OCI-LY3 (cell line): ENCODE results near the gene LGALS7B.

ENCODE experiments used
- H2AFZ ChIP-seq: fragments of 200-600, 300-600 bp; shearing (Covaris generic); 2 replicates; pipeline ENCODE4 v1.6.0; 2014; ENCODE audit warnings: antibody characterized with exemption, low read depth, low read length
- H3K27ac ChIP-seq: fragments of 200-600, 300-600 bp; sonication (generic); 2 replicates; pipeline ENCODE4 v1.5.1; 2014; ENCODE audit warnings: mild to moderate bottlenecking, low read length, moderate library complexity, mixed read lengths
- H3K27me3 ChIP-seq: fragments of 200-600, 300-600 bp; sonication (generic); 2 replicates; pipeline ENCODE4 v1.6.1; 2014; ENCODE audit warnings: low read depth, low read length, mixed read lengths
- H3K36me3 ChIP-seq: fragments of 200-600, 300-600 bp; sonication (generic); replicated peaks from 2 replicates; pipeline ENCODE3; 2014; ENCODE audit warnings: low read depth, low read length, mixed read lengths
- H3K4me1 ChIP-seq: fragments of 300-600, 200-600 bp; sonication (generic); 2 replicates; pipeline ENCODE4 v1.6.1; 2014; ENCODE audit warnings: low read length, mixed read lengths
- H3K4me2 ChIP-seq: fragments of 200-600, 300-600 bp; sonication (generic); 2 replicates; pipeline ENCODE4 v1.6.1; 2014; ENCODE audit warnings: low read length, mixed read lengths
- H3K4me3 ChIP-seq: fragments of 300-600, 200-600 bp; sonication (generic); 2 replicates; pipeline ENCODE4 v1.5.1; 2014; ENCODE audit warnings: antibody characterized with exemption, mild to moderate bottlenecking, low read length, moderate library complexity
- H3K79me2 ChIP-seq: fragments of 300-600, 200-600 bp; shearing (Covaris generic); 2 replicates; pipeline ENCODE4 v1.6.1; 2014; ENCODE audit warnings: mild to moderate bottlenecking, low read length, mixed read lengths
- H3K9ac ChIP-seq: fragments of 300-600, 200-600 bp; shearing (Covaris generic); 2 replicates; pipeline ENCODE4 v1.6.0; 2014; ENCODE audit warnings: mild to moderate bottlenecking, low read length, moderate library complexity
- H3K9me3 ChIP-seq: fragments of 200-600, 300-600 bp; shearing (Covaris generic); 2 replicates; pipeline ENCODE4 v1.6.1; 2014; ENCODE audit warnings: low read length, mixed read lengths; ENCODE audit not compliant: insufficient read depth
- H4K20me1 ChIP-seq: fragments of 200-600, 300-600 bp; sonication (generic); 2 replicates; pipeline ENCODE4 v1.6.1; 2016; ENCODE audit warnings: low read length, mixed read lengths; ENCODE audit not compliant: insufficient read depth
- EZH2phosphoT487 ChIP-seq: fragments of 200-600 bp; shearing (Covaris generic); IDR thresholded peaks from 2 replicates; pipeline ENCODE4 v1.6.1; 2018; ENCODE audit warnings: antibody characterized with exemption, mixed run types, low read depth
- TF ChIP-seq, protein P1 (sequence below): fragments of 200-600, 300-600 bp; sonication (generic); IDR thresholded peaks from 2 replicates; pipeline ENCODE4 v1.5.1; 2014; ENCODE audit warnings: antibody characterized with exemption, low read length, low read depth

LGALS7B gene

DNA sequence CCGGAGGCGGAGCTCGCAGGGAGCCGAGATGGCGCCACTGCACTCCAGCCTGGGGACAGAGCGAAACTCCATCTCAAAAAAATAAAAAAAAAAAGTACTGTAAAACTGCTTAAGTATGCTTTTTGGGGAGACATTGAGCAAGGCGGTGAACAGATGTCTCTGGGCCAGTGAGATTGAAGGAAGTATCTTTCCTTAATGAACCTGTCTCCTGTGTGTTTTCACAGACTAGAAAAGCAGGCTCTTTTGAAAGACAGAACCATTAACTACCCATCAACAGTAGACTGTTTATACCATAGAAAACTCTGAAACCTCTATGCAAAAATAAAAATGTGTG lies 44.1 kb downstream of the LGALS7B start:
- H3K4me2 ChIP-seq = no peak overlapping the region

DNA sequence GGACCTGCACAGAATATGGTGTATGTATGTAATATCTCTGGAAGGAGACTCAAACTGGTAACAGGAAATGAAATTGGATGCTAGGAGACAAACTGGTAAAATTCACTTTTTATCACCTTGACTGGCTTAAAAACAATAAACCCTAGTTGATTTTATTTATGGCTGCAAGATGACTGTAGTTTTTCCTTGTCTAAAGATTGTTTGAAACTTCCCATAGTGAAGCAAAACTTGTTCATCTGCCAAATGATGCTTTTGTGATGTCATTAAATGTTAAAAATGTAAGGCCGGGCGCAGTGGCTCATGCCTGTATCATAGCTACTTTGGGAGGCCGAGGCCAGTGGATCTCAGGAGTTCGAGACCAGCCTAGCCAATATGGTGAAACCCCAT lies 45.1 kb downstream of the LGALS7B start:
- Histone ChIP-seq H3K27me3 (no peaks in the 10 kb centered on the region), H3K4me2 (no peak overlapping the region), H3K9ac (no peak overlapping the region), H3K27ac (no peak overlapping the region), H3K79me2 (peaks cover 9% of the 10 kb centered on the region; the same call in 1 of the 2 replicates), H4K20me1 (peaks cover 12% of the 10 kb centered on the region; the same call in 1 of the 2 replicates), H3K36me3 (peaks cover 40% of the 10 kb centered on the region), H2AFZ (no peak overlapping the region), H3K9me3 (no peaks in the 10 kb centered on the region), H3K4me3 (no peak overlapping the region), H3K4me1 (peaks cover 9% of the 10 kb centered on the region; the same call in 1 of the 2 replicates)
- no peak for TF ChIP-seq EZH2phosphoT487
- TF ChIP-seq, protein P1, sequence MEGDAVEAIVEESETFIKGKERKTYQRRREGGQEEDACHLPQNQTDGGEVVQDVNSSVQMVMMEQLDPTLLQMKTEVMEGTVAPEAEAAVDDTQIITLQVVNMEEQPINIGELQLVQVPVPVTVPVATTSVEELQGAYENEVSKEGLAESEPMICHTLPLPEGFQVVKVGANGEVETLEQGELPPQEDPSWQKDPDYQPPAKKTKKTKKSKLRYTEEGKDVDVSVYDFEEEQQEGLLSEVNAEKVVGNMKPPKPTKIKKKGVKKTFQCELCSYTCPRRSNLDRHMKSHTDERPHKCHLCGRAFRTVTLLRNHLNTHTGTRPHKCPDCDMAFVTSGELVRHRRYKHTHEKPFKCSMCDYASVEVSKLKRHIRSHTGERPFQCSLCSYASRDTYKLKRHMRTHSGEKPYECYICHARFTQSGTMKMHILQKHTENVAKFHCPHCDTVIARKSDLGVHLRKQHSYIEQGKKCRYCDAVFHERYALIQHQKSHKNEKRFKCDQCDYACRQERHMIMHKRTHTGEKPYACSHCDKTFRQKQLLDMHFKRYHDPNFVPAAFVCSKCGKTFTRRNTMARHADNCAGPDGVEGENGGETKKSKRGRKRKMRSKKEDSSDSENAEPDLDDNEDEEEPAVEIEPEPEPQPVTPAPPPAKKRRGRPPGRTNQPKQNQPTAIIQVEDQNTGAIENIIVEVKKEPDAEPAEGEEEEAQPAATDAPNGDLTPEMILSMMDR = no peak

More for the DNA sequence above, 44.1 kb downstream of the LGALS7B start:
- H4K20me1 ChIP-seq = 0 out of 2 replicates have a peak, but pooled peaks cover 6% of the 10 kb centered on the region
- no peak overlapping the region for H3K27ac ChIP-seq
- H3K9me3 ChIP-seq = no peaks in the 10 kb centered on the region
- H3K4me1 ChIP-seq = peaks cover 9% of the 10 kb centered on the region; the same call in 1 of the 2 replicates
- H3K9ac ChIP-seq = no peak overlapping the region
- TF ChIP-seq, protein P1 = no peak
- peaks cover 34% of the 10 kb centered on the region for H3K36me3 ChIP-seq
- H3K4me3 ChIP-seq = no peak overlapping the region
- no peak overlapping the region for H2AFZ ChIP-seq
- no peaks in the 10 kb centered on the region for H3K27me3 ChIP-seq
- H3K79me2 ChIP-seq = peaks cover 9% of the 10 kb centered on the region; the same call in 1 of the 2 replicates

DNA sequence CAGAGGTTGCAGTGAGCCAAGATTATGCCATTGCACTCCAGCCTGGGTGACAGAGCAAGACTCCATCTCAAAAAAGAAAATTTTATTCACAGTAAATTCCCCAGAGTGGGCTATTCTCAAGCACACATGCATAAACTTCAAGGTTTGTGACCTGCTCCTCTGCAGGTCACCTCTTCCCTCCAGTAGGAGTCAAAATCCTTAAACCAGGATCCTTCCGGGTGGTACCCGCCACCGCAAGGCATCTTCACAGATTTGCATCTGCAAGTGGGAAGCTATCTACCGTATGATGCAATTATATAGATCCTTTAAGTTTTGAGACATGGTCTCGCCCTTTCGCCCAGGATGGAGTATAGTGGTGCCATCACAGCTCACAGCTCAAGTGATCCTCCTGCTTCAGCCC lies 45.6 kb downstream of the LGALS7B start:
- H3K4me2 ChIP-seq = no peak overlapping the region
- no peak overlapping the region for H3K9ac ChIP-seq
- no peaks in the 10 kb centered on the region for H3K27me3 ChIP-seq
- no peaks in the 10 kb centered on the region for H3K9me3 ChIP-seq
- H3K4me1 ChIP-seq = peaks cover 9% of the 10 kb centered on the region; the same call in 1 of the 2 replicates
- TF ChIP-seq EZH2phosphoT487 = no peak
- TF ChIP-seq, protein P1 = no peak
- peaks cover 17% of the 10 kb centered on the region; the same call in 1 of the 2 replicates for H4K20me1 ChIP-seq
- H3K36me3 ChIP-seq = peaks cover 45% of the 10 kb centered on the region
- peaks cover 9% of the 10 kb centered on the region; the same call in 1 of the 2 replicates for H3K79me2 ChIP-seq
- H2AFZ ChIP-seq = no peak overlapping the region
- no peak overlapping the region for H3K4me3 ChIP-seq
- H3K27ac ChIP-seq = no peak overlapping the region

DNA sequence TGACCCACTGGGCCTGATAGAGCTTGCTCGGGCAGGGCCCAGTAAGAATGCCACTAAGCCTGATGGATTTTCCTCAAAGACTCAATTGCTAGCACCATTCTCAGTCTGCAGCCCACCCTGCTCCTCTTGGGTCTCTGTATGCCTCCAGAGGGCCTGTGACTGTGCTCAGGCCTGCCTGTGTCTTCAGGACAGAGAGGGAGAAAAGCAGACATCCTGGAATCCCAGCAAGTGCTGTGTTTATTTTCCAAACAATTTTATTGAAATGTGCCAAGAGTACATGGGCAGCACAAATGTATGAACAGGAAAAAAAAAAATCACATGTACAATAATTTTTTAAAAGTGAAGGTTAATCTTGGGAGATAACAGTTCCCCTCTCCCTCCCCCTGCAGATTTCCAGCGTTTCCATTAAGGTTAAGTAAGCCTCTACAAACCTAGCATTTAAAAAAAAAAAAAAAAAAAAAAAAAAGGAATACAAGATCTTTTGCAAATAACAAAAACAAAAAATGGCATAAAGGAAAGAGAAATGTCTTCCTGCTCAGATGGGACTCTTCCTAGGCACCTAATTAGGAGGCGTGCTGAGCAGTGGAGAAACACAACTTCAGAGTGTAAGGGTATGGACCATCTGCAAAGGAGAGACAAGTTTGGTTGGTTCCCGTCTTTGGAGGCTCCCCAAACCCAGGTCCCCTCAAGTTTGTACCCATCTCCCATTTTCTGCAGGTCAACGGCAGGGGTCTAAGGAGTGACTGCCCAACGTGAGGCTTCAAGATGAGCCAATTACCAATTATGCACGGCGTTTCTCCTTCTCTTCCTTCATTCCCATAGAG lies 47.4 kb downstream of the LGALS7B start:
- Histone ChIP-seq H4K20me1 (peaks cover 27% of the 10 kb centered on the region), H3K9me3 (no peaks in the 10 kb centered on the region), H3K27ac (no peak overlapping the region), H3K79me2 (peaks cover 9% of the 10 kb centered on the region), H2AFZ (no peak overlapping the region), H3K27me3 (no peaks in the 10 kb centered on the region), H3K9ac (no peak overlapping the region), H3K4me2 (no peak overlapping the region), H3K4me3 (no peak overlapping the region), H3K4me1 (peaks cover 5% of the 10 kb centered on the region; the same call in 1 of the 2 replicates), H3K36me3 (peaks cover 55% of the 10 kb centered on the region)
- TF ChIP-seq EZH2phosphoT487 = no peak
- TF ChIP-seq, protein P1 = no peak
